Endometrium (tissue), 2 donors: ENCODE measurements around the gene CREBL2.
"Not testable (repeated sequence)": the region's sequence is repeated elsewhere in the genome, so short reads cannot be mapped to it uniquely, and the experiment has no call there.

Experiments used
- FAIRE-seq: peaks from 2 replicates; lab custom pipeline; 2012; peaks lifted over from hg19 to GRCh38; lab: Jason Lieb, UNC
- donor health status: control.
- donor health status: control.

The CREBL2 gene, protein sequence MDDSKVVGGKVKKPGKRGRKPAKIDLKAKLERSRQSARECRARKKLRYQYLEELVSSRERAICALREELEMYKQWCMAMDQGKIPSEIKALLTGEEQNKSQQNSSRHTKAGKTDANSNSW

GRCh38 chr12:12611512-12612306 lies at the start of gene CREBL2:
Gene CREBL2, plus strand, starts transcription at chr12:12611876. Its CDS starts 297 bp downstream, at chr12:12612173.
- peak; percentile 91 for FAIRE-seq

- FAIRE-seq, result no peak
Measured at GRCh38 chr12:12562016-12562483, 49.6 kb upstream of the CREBL2 start.

GRCh38 chr12:12562585-12563261 lies 49.0 kb upstream of the CREBL2 start, which contains the start of gene DUSP16:
Gene DUSP16, minus strand, starts transcription at chr12:12562863. Its CDS starts 41,765 bp downstream, at chr12:12521098.
- no peak for FAIRE-seq

DNA sequence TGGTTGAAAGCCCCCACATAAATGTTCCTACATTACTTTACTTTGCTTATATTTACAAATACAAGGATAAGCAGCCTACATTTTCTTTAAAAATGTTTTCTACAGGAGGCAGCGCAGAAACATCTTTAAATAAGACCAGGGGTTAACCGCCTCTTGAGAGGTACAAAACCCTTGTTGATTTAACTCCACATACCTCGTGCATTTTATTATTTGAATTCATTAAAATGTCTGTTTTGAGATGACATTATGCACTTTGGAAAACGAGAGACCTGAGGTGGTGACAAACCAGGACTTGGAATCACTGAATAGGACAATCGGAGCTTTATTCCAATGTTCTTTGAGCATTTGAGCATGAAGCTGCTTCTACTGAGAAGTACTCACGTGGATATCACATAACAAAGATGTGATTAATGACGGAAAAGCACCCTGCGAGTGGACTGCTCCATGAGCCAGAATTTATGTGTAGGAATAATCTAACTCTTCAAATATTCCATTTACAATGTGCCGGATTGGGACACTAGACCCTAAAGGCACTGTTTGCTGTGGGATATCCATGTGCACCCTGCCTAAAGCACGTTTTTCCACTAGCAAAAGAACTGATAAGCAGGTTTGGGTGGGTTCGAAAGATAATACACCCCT lies 48.3 kb upstream of the CREBL2 start:
- no peak for FAIRE-seq

DNA sequence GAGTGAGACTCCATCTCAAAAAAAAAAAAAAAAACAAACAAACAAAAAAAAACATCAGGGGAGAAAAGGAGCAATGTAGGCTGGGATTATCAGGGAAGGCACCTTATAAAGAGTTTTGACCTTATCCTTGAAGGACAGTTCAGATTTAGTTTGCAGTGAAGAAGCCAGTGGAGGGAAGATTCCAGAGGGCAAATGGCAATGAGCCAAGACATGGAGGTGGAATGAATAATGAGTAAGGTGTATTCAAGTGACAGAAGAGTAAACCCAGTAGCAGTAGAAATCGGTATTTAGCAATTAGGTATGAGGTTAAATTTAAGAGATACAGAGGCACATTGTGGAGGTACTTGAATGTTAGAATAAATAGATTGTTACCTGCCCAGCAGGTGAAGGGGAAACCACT lies 46.8 kb upstream of the CREBL2 start:
- no peak for FAIRE-seq

- not testable (repeated sequence) for FAIRE-seq
Measured at GRCh38 chr12:12565971-12566370, 45.7 kb upstream of the CREBL2 start.

DNA sequence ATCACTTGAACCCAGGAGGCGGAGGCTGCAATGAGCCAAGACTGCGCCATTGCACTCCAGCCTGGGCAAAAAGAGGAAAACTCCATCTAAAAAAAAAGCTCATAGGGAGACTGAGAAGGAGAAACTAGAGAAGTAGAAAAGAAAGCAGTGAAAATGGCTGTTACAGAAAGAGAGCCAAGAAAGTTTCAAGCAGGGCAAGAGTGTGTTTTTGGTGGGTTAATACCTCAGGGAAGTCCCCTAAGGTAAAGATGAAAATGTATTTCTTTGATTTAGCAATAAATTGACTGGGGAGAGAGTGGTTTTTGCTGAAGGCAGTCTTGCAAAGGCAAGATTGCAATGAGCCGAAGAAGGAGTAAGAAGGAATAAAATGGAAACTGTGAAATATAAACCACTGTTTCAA lies 39.0 kb upstream of the CREBL2 start:
- FAIRE-seq, result no peak

DNA sequence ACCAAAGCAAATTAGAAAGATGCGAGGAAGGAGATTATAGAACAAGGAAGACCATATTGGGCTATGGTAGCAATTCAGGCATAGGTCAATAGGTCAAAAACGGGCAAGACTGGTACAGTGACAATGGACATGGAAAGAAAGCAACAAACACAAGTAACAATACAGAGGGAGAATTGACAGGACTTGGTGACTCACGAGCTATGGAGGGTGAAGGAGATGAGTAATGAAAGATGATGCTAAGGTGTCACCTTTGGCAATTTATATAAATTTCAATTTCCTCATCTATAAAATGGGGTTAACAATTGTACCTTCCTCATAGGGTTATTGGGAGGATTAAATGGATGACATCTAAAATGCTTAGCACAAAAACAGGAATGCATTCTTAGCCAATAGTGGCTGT lies 33.9 kb upstream of the CREBL2 start:
- no peak for FAIRE-seq

DNA sequence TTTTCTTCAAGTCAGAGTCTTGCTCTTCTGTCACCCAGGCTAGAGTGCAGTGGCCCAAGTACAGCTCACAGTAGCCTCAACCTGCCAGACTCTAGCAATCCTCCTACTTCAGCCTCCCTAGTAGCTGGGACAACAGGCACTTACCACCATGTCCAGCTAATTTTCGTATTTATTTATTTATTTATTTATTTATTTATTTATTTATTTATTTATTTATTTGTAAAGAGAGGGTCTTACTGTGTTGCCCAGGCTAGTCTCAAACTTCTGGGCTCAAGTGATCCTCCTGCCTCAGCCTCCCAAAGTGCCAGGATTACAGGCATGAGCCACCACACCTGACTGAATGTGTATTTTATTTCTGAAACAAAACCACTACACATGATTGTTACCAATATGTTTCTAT lies 31.0 kb upstream of the CREBL2 start:
- FAIRE-seq, result not testable (repeated sequence)

DNA sequence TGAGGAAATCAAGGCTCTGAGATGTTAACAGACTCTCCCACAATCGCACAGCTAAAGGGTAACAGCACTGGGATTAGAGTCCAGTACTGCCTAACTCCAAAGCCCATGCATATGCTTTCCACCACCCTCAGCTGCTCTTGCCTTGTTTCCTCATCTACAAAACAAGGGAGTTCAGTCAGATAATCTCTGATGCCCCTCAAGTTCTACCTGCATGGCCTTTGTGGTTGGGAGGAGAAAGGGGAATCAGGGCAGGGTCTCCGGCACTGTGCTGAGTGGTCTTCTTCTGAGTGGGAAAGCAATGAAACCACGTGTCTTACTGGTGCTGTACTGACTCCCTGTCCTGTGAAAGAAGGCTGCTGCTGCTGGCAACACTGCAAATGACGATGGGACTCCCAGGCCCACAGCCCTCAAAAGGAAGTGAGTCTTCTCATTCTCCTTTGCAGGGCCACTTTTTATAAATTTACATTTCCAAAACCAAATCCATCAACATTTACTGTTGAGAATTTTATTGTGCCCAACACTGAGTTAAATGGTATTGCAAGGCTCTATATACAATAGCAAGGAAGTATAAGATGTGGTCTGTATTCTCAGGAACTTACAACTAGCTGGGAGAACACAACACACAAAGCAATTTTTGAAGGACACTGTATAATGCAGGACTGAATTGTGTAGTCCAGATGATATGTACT lies 29.3 kb upstream of the CREBL2 start:
- no peak for FAIRE-seq

GRCh38 chr12:12582895-12583303 lies 28.8 kb upstream of the CREBL2 start:
- no peak for FAIRE-seq

GRCh38 chr12:12583510-12584178 lies 28.0 kb upstream of the CREBL2 start:
- FAIRE-seq, result no peak

GRCh38 chr12:12585115-12585863 lies 26.4 kb upstream of the CREBL2 start:
- FAIRE-seq, result no peak

- FAIRE-seq, result no peak
Measured at GRCh38 chr12:12586879-12587675, 24.6 kb upstream of the CREBL2 start.

DNA sequence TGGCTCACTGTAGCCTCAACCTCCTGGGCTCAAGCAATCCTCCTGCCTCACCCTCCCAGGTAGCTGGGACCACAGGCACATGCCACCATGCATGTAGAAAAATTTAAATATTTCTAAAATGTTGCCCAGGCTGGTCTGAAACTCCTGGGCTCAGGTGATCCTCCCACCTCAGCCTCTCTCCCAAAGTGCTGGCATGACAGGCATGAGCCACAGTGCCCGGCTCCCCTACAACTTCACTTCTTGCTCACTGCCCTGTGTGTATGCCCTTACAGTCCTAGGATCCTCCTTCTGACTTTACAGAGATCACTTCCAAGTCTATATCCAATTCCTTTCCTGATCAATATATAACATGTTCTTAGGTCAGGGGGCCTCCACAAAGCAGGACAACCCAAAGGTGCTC lies 23.8 kb upstream of the CREBL2 start:
- FAIRE-seq, result no peak

- FAIRE-seq, result not testable (repeated sequence)
Measured at GRCh38 chr12:12588436-12588835, 23.2 kb upstream of the CREBL2 start.

DNA sequence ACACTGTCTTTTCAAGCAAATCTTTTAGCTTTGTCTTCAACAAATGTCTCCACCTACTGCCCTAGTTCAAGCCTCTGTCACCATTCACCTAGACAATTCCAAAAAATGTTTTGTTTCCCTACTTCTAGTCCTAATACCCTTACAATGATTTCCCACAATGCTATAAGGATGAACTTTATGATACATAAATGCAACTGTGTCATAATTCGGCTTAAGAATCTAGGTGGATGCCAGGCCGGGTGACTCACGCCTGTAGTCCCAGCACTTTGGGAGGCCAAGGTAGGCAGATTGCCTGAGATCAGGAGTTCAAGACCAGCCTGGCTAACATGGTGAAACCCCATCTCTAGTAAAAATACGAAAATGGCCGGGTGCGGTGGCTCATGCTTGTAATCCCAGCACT lies 20.7 kb upstream of the CREBL2 start:
- FAIRE-seq, result no peak

GRCh38 chr12:12592930-12593329 lies 18.7 kb upstream of the CREBL2 start:
- FAIRE-seq, result no peak

GRCh38 chr12:12595929-12596328 lies 15.7 kb upstream of the CREBL2 start:
- FAIRE-seq, result not testable (repeated sequence)

DNA sequence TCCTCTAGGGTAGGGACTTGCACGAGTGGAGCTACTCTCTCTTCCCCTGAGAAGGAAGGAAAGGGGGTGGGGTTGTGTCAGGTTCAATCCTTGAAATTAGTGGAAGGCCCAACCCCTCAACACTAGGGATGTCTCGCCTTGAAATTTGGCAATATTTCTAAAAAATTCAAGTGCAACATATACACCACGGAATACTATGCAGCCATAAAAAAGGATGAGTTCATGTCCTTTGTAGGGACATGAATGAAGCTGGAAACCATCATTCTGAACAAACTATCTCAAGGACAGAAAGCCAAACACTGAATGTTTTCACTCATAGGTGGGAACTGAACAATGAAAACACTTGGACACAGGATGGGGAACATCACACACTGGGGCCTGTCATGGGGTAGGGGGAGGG lies 15.1 kb upstream of the CREBL2 start:
- not testable (repeated sequence) for FAIRE-seq
